GM12878 (cell line): ENCODE measurements around the gene UBQLN4. TPM values are rescaled to one million over a fixed set of nuclear protein-coding genes. Genes with fewer than 3 reads are reported as not detected.

Experiments used
- ATAC-seq: fragments of 200-7000 bp; cut with Tn5 transposase; 3 replicates; pipeline ENCODE4 v1.9.1; 2020; ENCODE audit warnings: mild to moderate bottlenecking, moderate library complexity
- BruUV-seq: library from RNA; stranded (reverse); fragments of 400-500 nt; replicated peaks from 2 replicates; lab custom pipeline; 2021; lab: Mats Ljungman, UMichigan
- CTCF ChIA-PET: fragments of 300-600 bp; sonication (Branson Sonifier 250); formaldehyde crosslinking; extraction: SDS; loops from one replicate; lab custom pipeline; 2021; ENCODE audit warnings: inconsistent platforms; lab: Yijun Ruan, JAX
- POLR2A ChIA-PET: fragments of 350-600 bp; formaldehyde crosslinking; extraction: SDS; loops from one replicate; lab custom pipeline; 2021; ENCODE audit warnings: inconsistent platforms; lab: Charles Lee
- RAD21 ChIA-PET: fragments of 300-600 bp; sonication (Branson Sonifier 250); formaldehyde crosslinking; loops from one replicate; lab custom pipeline; 2023; ENCODE audit warnings: antibody characterized with exemption; ENCODE audit not compliant: unreplicated experiment; lab: Charles Lee
- SMC1A ChIA-PET: fragments of 300-600 bp; sonication (Branson Sonifier 250); formaldehyde crosslinking; loops from one replicate; lab custom pipeline; 2023; ENCODE audit not compliant: unreplicated experiment, uncharacterized antibody; lab: Charles Lee
- DNase-seq: peaks from one replicate; pipeline ENCODE4 v3.0.0-alpha.2; 2011; ENCODE audit warnings: low read depth, low spot score
- FAIRE-seq: peaks from 3 replicates; lab custom pipeline; 2011; peaks lifted over from hg19 to GRCh38; lab: Jason Lieb, UNC
- H2AFZ ChIP-seq: 2 replicates; pipeline ENCODE4 v1.6.0; 2011; ENCODE audit warnings: low read depth, low read length, control low read depth; ENCODE audit not compliant: control insufficient read depth
- H3K27ac ChIP-seq: 2 replicates; pipeline ENCODE4 v1.5.1; 2011; ENCODE audit warnings: control low read depth; ENCODE audit not compliant: control insufficient read depth, insufficient read depth
- H3K27me3 ChIP-seq, 2 experiments: replicated peaks in 1 of 2; 2 replicates each; pipeline versions ENCODE4 v1.6.0 to v1.6.1; 2011; ENCODE audit warnings: low read length in 1 of 2; ENCODE audit not compliant: control insufficient read depth in 2 of 2, insufficient read depth in 2 of 2
- H3K36me3 ChIP-seq, 2 experiments: 2 replicates each; pipeline ENCODE4 v1.5.1; 2011; ENCODE audit warnings: low read length in 1 of 2; ENCODE audit not compliant: control insufficient read depth in 2 of 2, insufficient read depth in 2 of 2
- H3K4me1 ChIP-seq: 2 replicates; pipeline ENCODE4 v1.6.1; 2011; ENCODE audit warnings: mild to moderate bottlenecking, low read length, moderate library complexity, mixed read lengths; ENCODE audit not compliant: control insufficient read depth, insufficient read depth
- H3K4me2 ChIP-seq: 2 replicates; pipeline ENCODE4 v1.6.0; 2011; ENCODE audit warnings: control low read depth; ENCODE audit not compliant: control insufficient read depth, insufficient read depth
- H3K4me3 ChIP-seq: fragments of 200-600 bp; sonication (generic); 2 replicates; pipeline ENCODE4 v1.5.1; 2016
- H3K79me2 ChIP-seq: 2 replicates; pipeline ENCODE4 v1.6.0; 2011; ENCODE audit warnings: low read length; ENCODE audit not compliant: control insufficient read depth, insufficient read depth
- H3K9ac ChIP-seq: 2 replicates; pipeline ENCODE4 v1.8.0; 2011; ENCODE audit warnings: low read length, control low read depth, mixed read lengths; ENCODE audit not compliant: control insufficient read depth, insufficient read depth
- H3K9me3 ChIP-seq: replicated peaks from 3 replicates; pipeline ENCODE4 v1.5.1; 2011; ENCODE audit warnings: mild to moderate bottlenecking, low read length; ENCODE audit not compliant: control insufficient read depth, insufficient read depth
- H4K20me1 ChIP-seq: 2 replicates; pipeline ENCODE4 v1.6.0; 2011; ENCODE audit not compliant: control insufficient read depth, insufficient read depth
- HDGF ChIP-seq: fragments of 450-650 bp; IDR thresholded peaks from 2 replicates; pipeline ENCODE4 v1.6.1; 2016; ENCODE audit warnings: antibody characterized with exemption
- MTA3 ChIP-seq: IDR thresholded peaks from 2 replicates; pipeline ENCODE4 v1.6.1; 2012; ENCODE audit warnings: low read length, inconsistent platforms, borderline replicate concordance
- NFXL1 ChIP-seq: fragments of 450-650 bp; IDR thresholded peaks from 2 replicates; pipeline ENCODE4 v1.6.1; 2017; ENCODE audit warnings: antibody characterized with exemption, mild to moderate bottlenecking, borderline replicate concordance
- STAT3 ChIP-seq: IDR thresholded peaks from 2 replicates; pipeline ENCODE4 v1.6.1; 2011; ENCODE audit warnings: low read depth, low read length, improper control_type of control experiment
- ZNF217 ChIP-seq: fragments of 450-650 bp; IDR thresholded peaks from 2 replicates; pipeline ENCODE4 v1.6.1; 2017; ENCODE audit warnings: antibody characterized with exemption, mild to moderate bottlenecking
- WGBS: methylation state at CpG from one replicate; pipeline ENCODE4 v1.1.6; 2016; ENCODE audit warnings: low lambda C conversion rate; ENCODE audit not compliant: insufficient replicate concordance, insufficient coverage; ENCODE audit errors: missing lambda C conversion rate; 5-methylcytosine and 5-hydroxymethylcytosine counted together
- in situ Hi-C: fragments of 300-500 bp; cut with MboI; formaldehyde crosslinking; loops from 9 replicates; pipeline ENCODE4 v1.14.3; 2018; ENCODE audit warnings: mixed read lengths
- intact Hi-C: fragments of 100-400 bp; cut with micrococcal nuclease; formaldehyde crosslinking; loops from one replicate; pipeline ENCODE4 v1.14.2; 2022; ENCODE audit not compliant: unreplicated experiment
- polyA plus RNA-seq, 11 experiments: library from polyadenylated mRNA; depleted of rRNA in 4 of 11; unstranded in 6 of 11; stranded (reverse) in 5 of 11; fragments of >200 nt; fragmentation: Nextera tagmentation in 4 of 11; fragmentation: Illumina TruSeq in 1 of 11; extraction: Ambion mirVana in 4 of 11; extraction: Trizol in 1 of 11; gene quantifications; 1 replicate in 1 of 11; 2 replicates in 10 of 11; pipeline versions ENCODE4 v1.2.1 to v1.2.3, GENCODE V29; 2011 to 2016; ENCODE audit warnings: inconsistent platforms in 2 of 11, missing spikeins in 2 of 11, low read depth in 1 of 11
- total RNA-seq, 4 experiments: library from RNA; depleted of rRNA in 3 of 4; stranded (reverse); fragments of >200 nt in 3 of 4; fragmentation: Illumina TruSeq in 1 of 4; extraction: Trizol in 1 of 4; gene quantifications; 2 replicates each; pipeline versions ENCODE4 v1.2.1 to v1.2.3, GENCODE V29; 2013 to 2021
- TF ChIP-seq, protein P1 (sequence below): fragments of 450-650 bp; IDR thresholded peaks from 2 replicates; pipeline ENCODE4 v1.6.1; 2017; ENCODE audit warnings: antibody characterized with exemption, mild to moderate bottlenecking, moderate library complexity
- TF ChIP-seq, protein P2 (sequence below): fragments of 450-650 bp; IDR thresholded peaks from 2 replicates; pipeline ENCODE4 v1.6.1; 2017; ENCODE audit warnings: mild to moderate bottlenecking, moderate library complexity

The UBQLN4 gene
- total and polyA plus RNA-seq, 10 of the 15 experiments (the other 5 are each of a cell fraction or from before 2014, with no cell fraction given): 10.0 to 44.6 (median 19.7) TPM

DNA sequence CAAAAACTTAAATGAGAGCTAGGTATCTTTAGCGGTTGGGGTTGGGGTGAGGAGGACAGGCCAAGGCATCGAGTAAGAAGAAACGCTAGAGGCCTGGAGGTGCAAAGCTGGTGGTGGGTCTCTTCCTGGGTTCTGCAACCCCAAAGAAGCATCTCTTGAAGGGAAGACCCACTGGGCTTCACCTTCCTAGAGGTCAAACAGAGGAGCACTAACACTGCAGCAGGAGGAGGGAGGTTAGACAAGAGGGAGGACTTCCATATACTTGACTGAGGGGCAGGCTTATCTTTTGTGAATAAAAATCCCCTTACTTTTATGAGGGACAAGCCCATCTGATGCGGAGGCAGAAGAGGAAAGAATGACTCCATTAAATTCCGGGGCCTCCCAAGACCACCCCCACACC lies 26.2 kb upstream of the UBQLN4 start:
- BruUV-seq: no TSS peak
- in situ Hi-C loops (no loop called here), intact Hi-C loops (no loop called here)
- 84% methylated on average over 5 of the region's 5 CpGs for WGBS
- Histone ChIP-seq H4K20me1 (no peaks in the 10 kb centered on the region), H2AFZ (no peak overlapping the region), H3K4me3 (no peak overlapping the region), H3K4me2 (no peak overlapping the region), H3K27ac (no peak overlapping the region), H3K9me3 (no peaks in the 10 kb centered on the region; the same call in 2 of the 3 replicates), H3K27me3 (peaks cover 0 to 2% of the 10 kb centered on the region in 2 experiments; a peak in 1 of 4 replicates), H3K79me2 (peaks cover 2% of the 10 kb centered on the region; the same call in 1 of the 2 replicates), H3K9ac (no peak overlapping the region), H3K36me3 (no peaks in the 10 kb centered on the region), H3K4me1 (peaks cover 10% of the 10 kb centered on the region)
- CTCF ChIA-PET: interaction anchor here (0.6 kb wide), 1 partner anchor 14 kb away, joined by 3 read pairs; no protein-coding TSS in a partner anchor
- DNase-seq: no peak
- SMC1A ChIA-PET: interaction anchor here (1.6 kb wide), 1 partner anchor 13 kb away, joined by 5 read pairs; no protein-coding TSS in a partner anchor
- FAIRE-seq: no peak
- RAD21 ChIA-PET: no interaction called here
- POLR2A ChIA-PET: no interaction called here
- ATAC-seq: no peak
- no peak for TF ChIP-seq STAT3
- peak; percentile 60; the same call in 1 of the 2 replicates for TF ChIP-seq NFXL1
- TF ChIP-seq, all 136 proteins: peak for 1

DNA sequence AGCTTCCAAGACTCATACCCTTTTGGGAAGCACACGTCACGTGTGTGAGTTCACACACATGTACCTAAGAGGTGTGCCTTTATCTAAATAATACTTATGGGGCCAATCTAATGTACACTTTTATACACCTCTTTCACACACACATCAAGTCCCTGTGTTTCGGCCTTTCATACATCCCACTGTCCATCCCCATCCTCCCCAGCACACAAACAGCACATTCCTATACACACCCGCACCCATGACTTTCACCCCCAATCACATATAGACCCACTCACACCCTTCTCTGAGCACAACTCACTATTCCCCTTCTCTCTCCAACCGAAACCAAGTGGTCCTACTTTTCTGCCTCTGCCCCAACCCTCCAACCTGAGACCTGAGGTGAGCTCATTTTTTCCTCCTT lies 25.1 kb upstream of the UBQLN4 start:
- Histone ChIP-seq H3K9me3 (no peaks in the 10 kb centered on the region; the same call in 2 of the 3 replicates), H3K4me3 (no peak overlapping the region), H3K27ac (no peak overlapping the region), H4K20me1 (no peaks in the 10 kb centered on the region), H3K4me1 (peaks cover 10% of the 10 kb centered on the region), H2AFZ (no peak overlapping the region), H3K79me2 (peaks cover 2% of the 10 kb centered on the region; the same call in 1 of the 2 replicates), H3K27me3 (peaks cover 0 to 2% of the 10 kb centered on the region in 2 experiments; a peak in 1 of 4 replicates), H3K36me3 (no peaks in the 10 kb centered on the region), H3K4me2 (no peak overlapping the region), H3K9ac (no peak overlapping the region)
- intact Hi-C loops: no loop called here
- no peak for DNase-seq
- ChIA-PET SMC1A (interaction anchor here (0.7 to 1.7 kb wide), 4 partner anchors 12 to 234 kb away, joined by 3 to 5 read pairs (median 4); no protein-coding TSS in a partner anchor), POLR2A (interaction anchor here (1.0 kb wide), 1 partner anchor 14 kb away, joined by 7 read pairs; no protein-coding TSS in a partner anchor), CTCF (interaction anchor here (1.0 to 1.3 kb wide), 3 partner anchors 12 to 140 kb away, joined by 3 to 4 read pairs (median 3); no protein-coding TSS in a partner anchor), RAD21 (interaction anchor here (1.2 kb wide), 1 partner anchor 147 kb away, joined by 3 read pairs; no protein-coding TSS in a partner anchor)
- WGBS: 63% methylated on average over 5 of the region's 5 CpGs
- TF ChIP-seq MTA3 (no peak), ZNF217 (no peak), HDGF (no peak)
- TF ChIP-seq, protein P1, sequence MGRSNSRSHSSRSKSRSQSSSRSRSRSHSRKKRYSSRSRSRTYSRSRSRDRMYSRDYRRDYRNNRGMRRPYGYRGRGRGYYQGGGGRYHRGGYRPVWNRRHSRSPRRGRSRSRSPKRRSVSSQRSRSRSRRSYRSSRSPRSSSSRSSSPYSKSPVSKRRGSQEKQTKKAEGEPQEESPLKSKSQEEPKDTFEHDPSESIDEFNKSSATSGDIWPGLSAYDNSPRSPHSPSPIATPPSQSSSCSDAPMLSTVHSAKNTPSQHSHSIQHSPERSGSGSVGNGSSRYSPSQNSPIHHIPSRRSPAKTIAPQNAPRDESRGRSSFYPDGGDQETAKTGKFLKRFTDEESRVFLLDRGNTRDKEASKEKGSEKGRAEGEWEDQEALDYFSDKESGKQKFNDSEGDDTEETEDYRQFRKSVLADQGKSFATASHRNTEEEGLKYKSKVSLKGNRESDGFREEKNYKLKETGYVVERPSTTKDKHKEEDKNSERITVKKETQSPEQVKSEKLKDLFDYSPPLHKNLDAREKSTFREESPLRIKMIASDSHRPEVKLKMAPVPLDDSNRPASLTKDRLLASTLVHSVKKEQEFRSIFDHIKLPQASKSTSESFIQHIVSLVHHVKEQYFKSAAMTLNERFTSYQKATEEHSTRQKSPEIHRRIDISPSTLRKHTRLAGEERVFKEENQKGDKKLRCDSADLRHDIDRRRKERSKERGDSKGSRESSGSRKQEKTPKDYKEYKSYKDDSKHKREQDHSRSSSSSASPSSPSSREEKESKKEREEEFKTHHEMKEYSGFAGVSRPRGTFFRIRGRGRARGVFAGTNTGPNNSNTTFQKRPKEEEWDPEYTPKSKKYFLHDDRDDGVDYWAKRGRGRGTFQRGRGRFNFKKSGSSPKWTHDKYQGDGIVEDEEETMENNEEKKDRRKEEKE: no peak
- TF ChIP-seq, protein P2, sequence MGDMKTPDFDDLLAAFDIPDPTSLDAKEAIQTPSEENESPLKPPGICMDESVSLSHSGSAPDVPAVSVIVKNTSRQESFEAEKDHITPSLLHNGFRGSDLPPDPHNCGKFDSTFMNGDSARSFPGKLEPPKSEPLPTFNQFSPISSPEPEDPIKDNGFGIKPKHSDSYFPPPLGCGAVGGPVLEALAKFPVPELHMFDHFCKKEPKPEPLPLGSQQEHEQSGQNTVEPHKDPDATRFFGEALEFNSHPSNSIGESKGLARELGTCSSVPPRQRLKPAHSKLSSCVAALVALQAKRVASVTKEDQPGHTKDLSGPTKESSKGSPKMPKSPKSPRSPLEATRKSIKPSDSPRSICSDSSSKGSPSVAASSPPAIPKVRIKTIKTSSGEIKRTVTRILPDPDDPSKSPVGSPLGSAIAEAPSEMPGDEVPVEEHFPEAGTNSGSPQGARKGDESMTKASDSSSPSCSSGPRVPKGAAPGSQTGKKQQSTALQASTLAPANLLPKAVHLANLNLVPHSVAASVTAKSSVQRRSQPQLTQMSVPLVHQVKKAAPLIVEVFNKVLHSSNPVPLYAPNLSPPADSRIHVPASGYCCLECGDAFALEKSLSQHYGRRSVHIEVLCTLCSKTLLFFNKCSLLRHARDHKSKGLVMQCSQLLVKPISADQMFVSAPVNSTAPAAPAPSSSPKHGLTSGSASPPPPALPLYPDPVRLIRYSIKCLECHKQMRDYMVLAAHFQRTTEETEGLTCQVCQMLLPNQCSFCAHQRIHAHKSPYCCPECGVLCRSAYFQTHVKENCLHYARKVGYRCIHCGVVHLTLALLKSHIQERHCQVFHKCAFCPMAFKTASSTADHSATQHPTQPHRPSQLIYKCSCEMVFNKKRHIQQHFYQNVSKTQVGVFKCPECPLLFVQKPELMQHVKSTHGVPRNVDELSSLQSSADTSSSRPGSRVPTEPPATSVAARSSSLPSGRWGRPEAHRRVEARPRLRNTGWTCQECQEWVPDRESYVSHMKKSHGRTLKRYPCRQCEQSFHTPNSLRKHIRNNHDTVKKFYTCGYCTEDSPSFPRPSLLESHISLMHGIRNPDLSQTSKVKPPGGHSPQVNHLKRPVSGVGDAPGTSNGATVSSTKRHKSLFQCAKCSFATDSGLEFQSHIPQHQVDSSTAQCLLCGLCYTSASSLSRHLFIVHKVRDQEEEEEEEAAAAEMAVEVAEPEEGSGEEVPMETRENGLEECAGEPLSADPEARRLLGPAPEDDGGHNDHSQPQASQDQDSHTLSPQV: no peak
- ATAC-seq: no peak
- BruUV-seq: no TSS peak
- in situ Hi-C loops: no loop called here
- no peak for FAIRE-seq
